HG03045 (cell line): Measurements from ENCODE around the gene ARID4B.

Experiments
- ATAC-seq: cut with Tn5 transposase; IDR thresholded peaks from one replicate; pipeline ENCODE4 v1.9.1; 2021; ENCODE audit warnings: mild to moderate bottlenecking, moderate library complexity; ENCODE audit not compliant: unreplicated experiment

Gene ARID4B

DNA sequence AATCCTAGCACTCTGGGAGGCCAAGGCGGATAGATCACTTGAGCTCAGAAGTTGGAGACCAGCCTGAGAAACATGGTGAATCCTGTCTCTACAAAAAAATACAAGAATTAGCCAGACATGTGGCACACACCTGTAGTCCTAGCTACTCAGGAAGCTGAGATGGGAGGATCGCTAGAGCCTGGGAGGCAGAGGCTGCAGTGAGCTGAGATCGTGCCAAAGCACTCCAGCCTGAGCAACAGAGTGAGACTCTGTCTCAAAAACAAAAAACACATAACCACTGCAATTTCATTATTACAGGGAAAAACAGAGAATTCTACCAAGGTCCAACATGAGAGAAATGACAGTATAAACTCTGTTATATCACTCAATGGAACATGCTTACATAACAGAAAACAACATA, 194.9 kb downstream of the ARID4B start:
- ATAC-seq = no peak

DNA sequence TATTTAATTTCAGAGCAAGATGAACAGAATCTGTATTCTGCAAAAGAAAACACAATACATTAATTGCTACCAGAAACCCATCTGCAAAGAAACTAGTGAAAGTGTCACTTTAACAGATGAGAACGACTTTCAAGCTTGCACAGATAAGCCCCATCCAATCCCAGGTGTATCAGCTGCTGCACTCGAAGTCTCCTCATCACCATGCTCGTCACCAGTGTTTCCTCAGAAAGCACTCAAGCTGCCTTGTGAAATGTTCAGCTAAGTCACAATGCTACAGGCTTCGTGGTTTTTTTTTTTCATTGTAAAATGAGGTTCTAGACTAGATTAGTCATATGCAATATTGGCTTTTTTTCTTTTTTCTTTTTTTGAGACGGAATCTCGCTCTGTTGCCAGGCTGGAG, 196.0 kb downstream of the ARID4B start:
- ATAC-seq = no peak

DNA sequence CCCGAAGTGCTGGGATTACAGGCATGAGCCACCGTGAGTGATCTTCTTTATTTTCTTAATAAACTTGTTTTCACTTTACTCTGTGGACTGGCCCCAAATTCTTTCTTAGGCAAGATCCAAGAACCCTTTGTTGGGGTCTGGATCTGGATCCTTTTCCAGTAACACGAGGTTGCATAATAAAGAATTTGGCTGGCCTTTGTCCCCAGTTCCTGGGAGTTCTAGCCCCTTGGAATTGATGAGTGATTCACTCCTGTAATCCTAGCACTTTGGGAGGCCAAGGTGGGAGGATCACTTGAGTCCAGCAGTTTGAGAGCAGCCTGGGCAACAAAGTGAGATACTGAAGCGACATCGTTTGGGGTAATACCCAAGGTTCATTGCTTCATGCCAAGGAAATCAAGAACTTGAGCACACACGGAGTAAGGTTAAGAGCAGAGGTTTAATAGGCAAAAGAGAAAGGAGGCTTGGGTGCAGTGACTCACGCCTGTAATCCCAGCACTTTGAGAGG, 197.2 kb downstream of the ARID4B start:
- no peak for ATAC-seq

DNA sequence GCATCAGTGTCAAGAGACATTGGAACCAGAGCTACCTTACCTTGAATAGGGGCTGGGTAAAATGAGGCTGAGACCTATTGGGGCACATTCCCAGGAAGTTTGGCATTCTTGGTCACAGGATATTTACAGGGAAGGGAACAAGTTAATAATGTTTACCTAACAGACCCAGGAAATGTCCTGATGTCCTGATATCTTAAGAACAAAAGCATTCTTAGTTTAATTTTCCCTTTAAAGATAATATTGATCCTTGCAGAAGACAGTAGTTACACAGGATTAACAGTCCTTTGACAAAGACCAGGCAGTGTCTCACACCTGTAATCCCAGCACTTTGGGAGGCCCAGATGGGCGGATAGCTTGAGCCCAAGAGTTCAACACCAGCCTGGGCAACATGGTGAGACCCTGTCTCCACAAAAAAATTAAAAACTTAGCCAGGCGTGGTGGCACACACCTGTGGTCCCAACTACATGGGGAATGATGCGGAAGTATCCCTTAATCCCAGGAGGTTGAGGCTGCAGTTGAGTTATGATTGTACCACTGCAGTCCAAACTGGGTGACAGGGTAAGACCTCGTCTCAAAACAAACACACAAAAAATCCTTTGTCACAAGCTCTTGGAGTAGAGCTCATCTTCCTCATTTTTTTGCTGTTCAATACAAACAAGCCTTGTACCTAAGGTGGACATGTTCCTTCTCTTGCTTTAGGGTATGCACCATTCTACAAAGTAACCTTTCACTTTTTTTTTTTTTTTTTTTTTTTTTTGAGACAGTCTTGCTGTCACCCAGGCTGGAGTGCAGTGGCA, 198.0 kb downstream of the ARID4B start:
- ATAC-seq = no peak

DNA sequence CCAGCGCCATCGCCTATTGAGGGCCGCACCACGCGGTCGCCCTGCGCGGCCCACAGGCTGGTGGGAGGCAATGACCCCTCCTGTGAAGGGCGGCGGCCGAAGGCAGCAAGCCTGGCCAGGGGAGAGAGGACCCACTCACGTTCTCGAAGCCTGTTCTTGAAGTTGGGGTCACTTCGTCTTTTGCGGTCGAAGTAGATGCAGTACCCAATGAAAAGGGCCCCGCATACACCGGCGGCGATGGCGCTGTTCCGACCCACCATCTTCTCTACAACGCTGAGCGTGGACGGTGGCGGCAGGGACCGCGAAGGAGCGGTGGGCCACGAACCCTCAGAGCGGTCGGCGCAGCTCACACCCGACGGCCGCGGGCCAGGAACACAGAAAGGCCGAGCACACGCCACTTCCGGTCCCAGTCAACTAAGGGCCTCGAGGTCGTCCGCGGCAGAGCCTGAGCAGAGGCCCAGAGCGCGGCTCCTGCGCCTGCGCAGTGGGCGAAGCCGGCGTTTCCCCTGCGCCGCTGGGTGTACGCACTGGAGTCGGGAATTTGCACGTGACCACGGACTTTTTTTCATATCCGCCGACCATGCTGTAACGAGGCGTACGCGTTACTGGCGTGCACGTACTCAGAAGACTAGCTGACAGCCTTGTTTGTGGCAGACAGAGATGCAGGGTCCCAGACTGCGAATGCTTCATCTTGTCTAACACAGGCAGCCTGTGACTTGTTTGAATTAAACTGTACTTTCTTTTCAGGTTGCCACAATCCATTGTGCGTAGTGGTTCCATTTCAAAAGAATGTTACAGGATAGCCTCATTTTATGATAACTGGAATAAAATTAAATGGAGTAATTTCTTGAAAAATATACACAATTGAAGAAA, 199.3 kb downstream of the ARID4B start, which contains the start of gene TOMM20:
Gene TOMM20, minus strand, starts transcription at position 382 of the 873 bp plus-strand sequence. Its CDS starts 122 bp downstream, at position 260.
- peak; percentile 97 for ATAC-seq

DNA sequence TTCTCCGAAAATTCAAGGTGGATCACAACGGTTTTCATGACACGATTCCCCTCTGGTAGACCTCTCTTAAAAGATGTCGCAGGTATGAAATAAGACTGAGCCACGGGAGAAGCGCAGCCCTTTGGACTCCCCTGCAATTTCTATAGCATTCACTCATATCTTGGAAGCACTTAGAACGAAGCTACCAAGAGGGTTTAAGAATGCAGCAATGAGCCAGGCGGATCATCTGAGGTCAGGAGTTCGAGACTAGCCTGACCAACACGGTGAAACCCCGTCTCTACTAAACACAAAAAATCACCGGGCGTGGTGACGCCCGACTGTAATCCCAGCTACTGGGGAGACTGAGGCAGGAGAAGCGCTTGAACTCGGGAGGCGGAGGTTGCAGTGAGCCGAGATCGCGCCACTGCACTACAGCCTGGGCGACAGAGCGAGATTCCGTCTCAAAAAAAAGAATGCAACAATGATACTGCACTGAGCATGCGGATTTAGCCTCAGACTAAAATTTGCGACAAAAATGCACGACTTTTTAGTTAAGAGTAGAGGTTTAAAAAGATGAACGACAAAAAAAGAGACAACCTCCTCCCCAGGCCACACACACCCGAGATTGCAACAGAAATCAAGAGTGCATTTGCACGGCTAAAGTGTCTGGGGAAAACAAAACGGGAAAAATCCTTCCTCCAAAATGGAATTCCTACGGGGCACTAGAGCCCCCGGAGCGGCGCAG, 200.1 kb downstream of the ARID4B start:
- no peak for ATAC-seq

DNA sequence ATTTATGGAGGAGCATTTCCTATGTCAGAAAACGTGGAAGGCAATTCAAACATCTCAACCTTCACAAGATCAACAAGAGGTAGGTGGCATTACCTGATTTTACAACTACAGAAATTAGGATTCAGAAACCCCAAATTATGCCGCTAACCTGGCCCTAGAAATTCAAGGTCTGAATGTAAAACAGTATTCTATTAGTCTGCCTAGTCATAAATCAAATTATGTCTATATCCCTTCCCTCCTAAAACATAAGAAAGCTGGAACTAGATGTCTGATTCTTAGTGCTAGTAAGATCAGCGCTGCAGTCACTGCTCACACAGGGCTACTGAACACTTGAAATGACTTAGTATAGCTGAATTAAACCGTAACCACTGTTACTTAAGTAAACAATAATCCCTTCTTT, 200.8 kb downstream of the ARID4B start:
- no peak for ATAC-seq

DNA sequence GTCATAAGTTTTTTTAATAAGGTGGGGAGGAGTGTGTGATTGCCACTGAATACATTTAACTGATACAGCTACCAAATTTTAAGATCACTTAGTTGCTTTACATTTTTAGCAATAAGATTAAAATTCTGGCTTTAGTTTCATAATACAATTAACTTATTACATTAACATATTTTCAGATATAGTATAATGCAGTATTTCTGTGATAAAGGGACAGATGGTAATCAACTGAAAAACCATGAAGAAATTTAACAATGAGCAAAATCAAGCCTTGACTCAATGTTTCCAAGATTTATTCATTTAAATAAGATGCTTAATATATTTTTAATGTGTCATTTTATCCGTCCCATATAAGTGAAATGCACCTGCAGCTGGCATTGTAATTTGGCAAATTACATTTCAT, 203.3 kb downstream of the ARID4B start:
- ATAC-seq = no peak

DNA sequence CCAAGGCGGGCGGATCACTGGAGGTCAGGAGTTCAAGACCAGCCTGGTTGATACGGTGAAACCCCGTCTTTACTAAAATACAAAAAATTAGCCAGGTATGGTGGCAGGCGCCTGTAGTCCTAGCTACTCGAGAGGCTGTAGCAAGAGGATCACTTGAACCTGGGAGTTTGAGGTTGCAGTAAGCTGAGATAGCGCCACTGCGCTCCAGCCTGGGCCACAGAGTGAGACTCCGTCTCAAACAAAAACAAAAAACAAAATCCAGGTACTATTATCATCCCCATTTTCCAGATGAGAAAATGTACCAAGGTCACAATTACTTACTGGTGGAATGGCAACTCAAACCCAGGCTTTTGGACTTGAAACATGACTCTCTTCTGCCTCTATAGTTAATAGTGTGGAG, 203.9 kb downstream of the ARID4B start:
- ATAC-seq = no peak

DNA sequence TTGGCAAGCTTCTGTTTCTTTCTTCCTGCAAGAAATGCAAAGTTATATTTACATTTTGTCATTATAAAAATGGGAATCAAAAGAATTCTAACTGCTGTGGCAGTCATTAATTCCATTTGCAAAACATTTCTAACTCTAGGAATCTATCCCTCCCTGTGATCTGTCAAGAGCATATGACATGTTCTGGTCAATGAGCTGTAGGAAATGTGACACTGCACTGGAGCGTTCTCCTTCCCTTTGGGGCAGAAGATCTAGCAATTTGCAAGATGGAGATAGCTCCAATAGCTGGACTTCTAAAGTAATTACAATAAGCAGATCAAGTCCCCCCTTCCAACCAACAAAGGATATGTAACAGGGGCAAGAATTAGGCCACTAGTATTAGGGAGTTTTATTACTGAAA, 205.6 kb downstream of the ARID4B start:
- ATAC-seq = no peak
